Measurements from ENCODE around the gene WNT10A. TPM values are rescaled to one million over a fixed set of nuclear protein-coding genes. Genes with fewer than 3 reads are reported as not detected.
"Not testable (repeated sequence)": the region's sequence is repeated elsewhere in the genome, so short reads cannot be mapped to it uniquely, and the experiment has no call there.

The WNT10A gene
- total and polyA plus RNA-seq, 10 of the 15 experiments (the other 5 are each of a cell fraction or from before 2014, with no cell fraction given), result 0.61 to 45.0 (median 6.9) TPM

DNA sequence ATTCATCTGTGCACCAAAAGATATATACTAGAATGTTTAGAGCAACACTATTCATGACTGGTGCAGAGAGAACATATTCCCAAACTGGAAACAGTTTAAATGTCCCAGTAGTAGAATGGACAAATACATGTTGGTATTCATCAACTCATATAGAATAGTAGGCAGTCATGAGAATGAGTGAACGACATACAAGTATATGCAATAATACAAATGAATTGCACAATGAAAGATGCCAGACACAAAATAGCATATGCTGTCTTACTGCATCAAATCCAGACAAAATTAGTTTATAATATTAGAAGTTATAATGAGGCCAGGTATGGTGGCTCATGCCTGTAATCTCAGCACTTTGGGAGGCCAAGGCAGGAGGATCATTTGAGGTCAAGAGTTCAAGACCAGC is 40.8 kb upstream of the WNT10A start (continued):
- TF ChIP-seq, protein P1, sequence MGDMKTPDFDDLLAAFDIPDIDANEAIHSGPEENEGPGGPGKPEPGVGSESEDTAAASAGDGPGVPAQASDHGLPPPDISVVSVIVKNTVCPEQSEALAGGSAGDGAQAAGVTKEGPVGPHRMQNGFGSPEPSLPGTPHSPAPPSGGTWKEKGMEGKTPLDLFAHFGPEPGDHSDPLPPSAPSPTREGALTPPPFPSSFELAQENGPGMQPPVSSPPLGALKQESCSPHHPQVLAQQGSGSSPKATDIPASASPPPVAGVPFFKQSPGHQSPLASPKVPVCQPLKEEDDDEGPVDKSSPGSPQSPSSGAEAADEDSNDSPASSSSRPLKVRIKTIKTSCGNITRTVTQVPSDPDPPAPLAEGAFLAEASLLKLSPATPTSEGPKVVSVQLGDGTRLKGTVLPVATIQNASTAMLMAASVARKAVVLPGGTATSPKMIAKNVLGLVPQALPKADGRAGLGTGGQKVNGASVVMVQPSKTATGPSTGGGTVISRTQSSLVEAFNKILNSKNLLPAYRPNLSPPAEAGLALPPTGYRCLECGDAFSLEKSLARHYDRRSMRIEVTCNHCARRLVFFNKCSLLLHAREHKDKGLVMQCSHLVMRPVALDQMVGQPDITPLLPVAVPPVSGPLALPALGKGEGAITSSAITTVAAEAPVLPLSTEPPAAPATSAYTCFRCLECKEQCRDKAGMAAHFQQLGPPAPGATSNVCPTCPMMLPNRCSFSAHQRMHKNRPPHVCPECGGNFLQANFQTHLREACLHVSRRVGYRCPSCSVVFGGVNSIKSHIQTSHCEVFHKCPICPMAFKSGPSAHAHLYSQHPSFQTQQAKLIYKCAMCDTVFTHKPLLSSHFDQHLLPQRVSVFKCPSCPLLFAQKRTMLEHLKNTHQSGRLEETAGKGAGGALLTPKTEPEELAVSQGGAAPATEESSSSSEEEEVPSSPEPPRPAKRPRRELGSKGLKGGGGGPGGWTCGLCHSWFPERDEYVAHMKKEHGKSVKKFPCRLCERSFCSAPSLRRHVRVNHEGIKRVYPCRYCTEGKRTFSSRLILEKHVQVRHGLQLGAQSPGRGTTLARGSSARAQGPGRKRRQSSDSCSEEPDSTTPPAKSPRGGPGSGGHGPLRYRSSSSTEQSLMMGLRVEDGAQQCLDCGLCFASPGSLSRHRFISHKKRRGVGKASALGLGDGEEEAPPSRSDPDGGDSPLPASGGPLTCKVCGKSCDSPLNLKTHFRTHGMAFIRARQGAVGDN (IDR thresholded peaks at IDR 0.05), result no peak

DNA sequence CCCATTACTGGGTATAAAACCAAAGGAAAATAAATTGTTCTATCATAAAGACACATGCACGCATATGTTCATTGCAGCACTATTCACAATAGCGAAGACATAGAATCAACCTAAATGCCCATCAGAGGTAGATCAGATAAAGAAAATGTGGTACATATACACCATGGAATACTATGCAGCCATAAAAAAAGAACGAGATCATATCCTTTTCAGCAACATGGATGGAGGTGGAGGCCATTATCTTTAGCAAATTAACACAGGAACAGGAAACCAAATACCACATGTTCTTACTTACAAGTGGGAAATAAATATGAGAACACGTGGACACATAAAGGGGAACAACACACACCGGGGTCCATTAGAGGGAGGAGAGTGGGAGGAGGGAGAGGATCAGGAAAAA is 36.3 kb upstream of the WNT10A start:
- SMC1A ChIA-PET (ENCODE audit: uncharacterized antibody, unreplicated experiment); H3K9ac ChIP-seq (ENCODE audit: control insufficient read depth, insufficient read depth, low read length); H3K27ac ChIP-seq (ENCODE audit: control insufficient read depth, insufficient read depth); H3K4me2 ChIP-seq (ENCODE audit: control insufficient read depth, insufficient read depth); FAIRE-seq; RAD21 ChIA-PET (ENCODE audit: unreplicated experiment); intact Hi-C loops (cut with micrococcal nuclease; ENCODE audit: unreplicated experiment); H3K36me3 ChIP-seq (ENCODE audit: control insufficient read depth in 2 of 2, insufficient read depth in 2 of 2, low read length in 1 of 2); H3K4me1 ChIP-seq (ENCODE audit: control insufficient read depth, insufficient read depth, low read length); H3K79me2 ChIP-seq (ENCODE audit: control insufficient read depth, insufficient read depth, low read length); H3K27me3 ChIP-seq (replicated peaks in 1 of 2; ENCODE audit: control insufficient read depth in 2 of 2, insufficient read depth in 2 of 2, low read length in 1 of 2); DNase-seq (ENCODE audit: low read depth, low spot score); ATAC-seq; BruUV-seq (replicated peaks); POLR2A ChIA-PET; H4K20me1 ChIP-seq (ENCODE audit: control insufficient read depth, insufficient read depth); CTCF ChIA-PET; H3K4me3 ChIP-seq; H2AFZ ChIP-seq (ENCODE audit: control insufficient read depth, low read depth, low read length); H3K9me3 ChIP-seq (replicated peaks; ENCODE audit: control insufficient read depth, insufficient read depth, low read length): not testable (repeated sequence)
- in situ Hi-C loops (cut with MboI), result loop anchor here (10.0 kb wide), 1 partner anchor 440 kb away; no protein-coding TSS in a partner anchor
- 47% methylated on average over 5 of the region's 5 CpGs for WGBS (ENCODE audit: insufficient coverage, insufficient replicate concordance, low lambda C conversion rate, missing lambda C conversion rate)

DNA sequence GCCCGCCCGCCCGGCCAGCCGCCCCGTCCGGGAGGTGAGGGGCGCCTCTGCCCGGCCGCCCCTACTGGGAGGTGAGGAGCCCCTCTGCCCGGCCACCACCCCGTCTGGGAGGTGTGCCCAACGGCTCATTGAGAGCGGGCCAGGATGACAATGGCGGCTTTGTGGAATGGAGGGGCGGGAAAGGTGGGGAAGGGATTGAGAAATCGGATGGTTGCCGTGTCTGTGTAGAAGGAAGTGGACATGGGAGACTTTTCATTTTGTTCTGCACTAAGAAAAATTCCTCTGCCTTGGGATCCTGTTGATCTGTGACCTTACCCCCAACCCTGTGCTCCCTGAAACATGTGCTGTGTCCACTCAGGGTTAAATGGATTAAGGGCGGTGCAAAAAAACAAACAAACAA is 33.7 kb upstream of the WNT10A start:
- H3K4me3 ChIP-seq; ATAC-seq; H2AFZ ChIP-seq (ENCODE audit: control insufficient read depth, low read depth, low read length); BruUV-seq (replicated peaks); H3K79me2 ChIP-seq (ENCODE audit: control insufficient read depth, insufficient read depth, low read length); H3K36me3 ChIP-seq (ENCODE audit: control insufficient read depth in 2 of 2, insufficient read depth in 2 of 2, low read length in 1 of 2); H3K27ac ChIP-seq (ENCODE audit: control insufficient read depth, insufficient read depth); FAIRE-seq; H3K27me3 ChIP-seq (replicated peaks in 1 of 2; ENCODE audit: control insufficient read depth in 2 of 2, insufficient read depth in 2 of 2, low read length in 1 of 2); POLR2A ChIA-PET; H3K9me3 ChIP-seq (replicated peaks; ENCODE audit: control insufficient read depth, insufficient read depth, low read length); H3K4me2 ChIP-seq (ENCODE audit: control insufficient read depth, insufficient read depth); H4K20me1 ChIP-seq (ENCODE audit: control insufficient read depth, insufficient read depth); H3K4me1 ChIP-seq (ENCODE audit: control insufficient read depth, insufficient read depth, low read length); DNase-seq (ENCODE audit: low read depth, low spot score); H3K9ac ChIP-seq (ENCODE audit: control insufficient read depth, insufficient read depth, low read length): not testable (repeated sequence)
- ChIA-PET CTCF (interaction anchor here (0.6 to 7.2 kb wide), 31 partner anchors 8 to 679 kb away, joined by 3 to 95 read pairs (median 4); partner anchors contain the start of genes BCS1L, RNF25, STK36 and TTLL4), SMC1A (ENCODE audit: uncharacterized antibody, unreplicated experiment) (interaction anchor here (0.6 to 3.3 kb wide), 13 partner anchors 12 to 199 kb away, joined by 3 to 25 read pairs (median 3); partner anchors contain the start of genes BCS1L, PRKAG3 and ZNF142), RAD21 (ENCODE audit: unreplicated experiment) (interaction anchor here (0.6 to 1.3 kb wide), 10 partner anchors 74 to 364 kb away, joined by 3 to 10 read pairs (median 4); partner anchors contain the start of genes BCS1L and ZNF142)
- WGBS (ENCODE audit: insufficient coverage, insufficient replicate concordance, low lambda C conversion rate, missing lambda C conversion rate), result 58% methylated on average over 4 of the region's 18 CpGs
- intact Hi-C loops (cut with micrococcal nuclease; ENCODE audit: unreplicated experiment), result loop anchor here (1.0 to 5.0 kb wide), 6 partner anchors 119 to 545 kb away; partner anchors contain the start of genes RNF25, STK36 and TTLL4
- in situ Hi-C loops (cut with MboI), result loop anchor here (5.0 to 10.0 kb wide), 2 partner anchors 185 to 442 kb away; no protein-coding TSS in a partner anchor

All from GM12878 (cell line).